Measurements from ENCODE around the gene CLCN4. TPM values are rescaled to one million over a fixed set of nuclear protein-coding genes. Genes with fewer than 3 reads are reported as not detected.

Gene CLCN4
- total RNA-seq, 1 experiment from 2014 or later: 6.9 TPM

DNA sequence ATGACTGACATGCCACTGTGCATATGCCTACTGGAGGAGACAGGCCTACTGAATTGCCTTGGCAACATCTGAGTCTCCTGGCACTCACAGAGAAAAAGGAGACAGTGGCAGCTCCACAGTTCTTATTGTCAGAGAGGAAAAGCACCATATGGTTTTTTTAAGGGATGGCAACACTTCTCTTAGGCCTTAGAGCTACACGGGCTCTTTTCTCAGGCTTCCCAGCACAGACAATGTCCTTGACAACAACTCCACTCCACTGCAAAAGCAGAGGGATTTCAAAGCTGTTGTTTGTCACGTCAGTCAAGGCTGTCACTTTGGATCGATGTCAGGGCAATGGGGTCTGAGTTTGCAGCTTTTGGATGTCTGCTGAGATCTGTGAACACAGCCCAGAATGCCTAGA, 4.7 kb upstream of the CLCN4 start:
- Histone ChIP-seq H3K4me1 (ENCODE audit: insufficient read depth, low read length) (no peaks in the 10 kb centered on the region; the same call in 1 of the 2 replicates), H2BK20ac (ENCODE audit: low read depth, low read length, poor library complexity, severe bottlenecking) (no peak overlapping the region), H3K14ac (ENCODE audit: insufficient read depth, low read length) (no peak overlapping the region), H3K27me3 (ENCODE audit: insufficient read depth, low read length) (no peaks in the 10 kb centered on the region), H3K9ac (ENCODE audit: extremely low read depth, insufficient read length, low read length) (no peak overlapping the region), H3K4me2 (ENCODE audit: insufficient read depth, insufficient read length, low read length) (no peak overlapping the region), H3K56ac (ENCODE audit: insufficient read length, low read depth, low read length) (no peak overlapping the region), H3K79me2 (ENCODE audit: insufficient read depth, low read length) (no peaks in the 10 kb centered on the region), H2BK5ac (ENCODE audit: insufficient read length, low read length) (no peak overlapping the region), H4K8ac (replicated peaks; ENCODE audit: insufficient read length, low read depth, low read length) (no peak overlapping the region), H3K27ac (ENCODE audit: insufficient read length, low read depth, low read length) (no peak overlapping the region), H3K18ac (ENCODE audit: insufficient read length, low read depth, low read length) (no peak overlapping the region), H4K20me1 (ENCODE audit: control insufficient read depth, insufficient read depth, insufficient read length) (no peaks in the 10 kb centered on the region), H3K4ac (ENCODE audit: low read depth, low read length) (no peak overlapping the region), H3T11ph (ENCODE audit: low read length) (no peak overlapping the region), H4K5ac (ENCODE audit: insufficient read length, low read depth, low read length) (no peak overlapping the region), H2BK12ac (ENCODE audit: insufficient read length, low read depth, low read length) (no peak overlapping the region), H2BK15ac (ENCODE audit: low read depth, low read length) (no peak overlapping the region), H3K23ac (ENCODE audit: insufficient read length, low read depth, low read length) (no peak overlapping the region), H3K9me3 (ENCODE audit: control insufficient read depth, low read depth, low read length) (no peaks in the 10 kb centered on the region), H2AK5ac (ENCODE audit: insufficient read length, low read length) (no peak overlapping the region), H2BK120ac (ENCODE audit: low read depth, low read length, poor library complexity, severe bottlenecking) (no peak overlapping the region), H2AFZ (ENCODE audit: low read length) (no peak overlapping the region), H3K79me1 (ENCODE audit: insufficient read depth, low read depth, low read length, poor library complexity, severe bottlenecking) (no peaks in the 10 kb centered on the region), H3K23me2 (ENCODE audit: insufficient read length, low read depth, low read length, poor library complexity, severe bottlenecking) (no peaks in the 10 kb centered on the region), H4K91ac (ENCODE audit: insufficient read length, low read depth, low read length) (no peak overlapping the region)
- WGBS (ENCODE audit: extremely low coverage, insufficient read length, low lambda C conversion rate): no CpG with 5 or more reads among the region's 3 CpGs
- H3K36me3 Mint-ChIP-seq (ENCODE audit: insufficient read depth in 1 of 3, low read depth in 3 of 3): peaks cover 0 to 3% (median 0%) of the 10 kb centered on the region in 3 experiments; a peak in 4 of 7 replicates
- H3K27me3 Mint-ChIP-seq (ENCODE audit: low read depth): no peaks in the 10 kb centered on the region
- peaks cover 43 to 51% of the 10 kb centered on the region in 2 experiments for H3K9me3 Mint-ChIP-seq
- peaks cover 6 to 10% of the 10 kb centered on the region in 2 experiments for H3K4me1 Mint-ChIP-seq
- TF ChIP-seq, protein P1, sequence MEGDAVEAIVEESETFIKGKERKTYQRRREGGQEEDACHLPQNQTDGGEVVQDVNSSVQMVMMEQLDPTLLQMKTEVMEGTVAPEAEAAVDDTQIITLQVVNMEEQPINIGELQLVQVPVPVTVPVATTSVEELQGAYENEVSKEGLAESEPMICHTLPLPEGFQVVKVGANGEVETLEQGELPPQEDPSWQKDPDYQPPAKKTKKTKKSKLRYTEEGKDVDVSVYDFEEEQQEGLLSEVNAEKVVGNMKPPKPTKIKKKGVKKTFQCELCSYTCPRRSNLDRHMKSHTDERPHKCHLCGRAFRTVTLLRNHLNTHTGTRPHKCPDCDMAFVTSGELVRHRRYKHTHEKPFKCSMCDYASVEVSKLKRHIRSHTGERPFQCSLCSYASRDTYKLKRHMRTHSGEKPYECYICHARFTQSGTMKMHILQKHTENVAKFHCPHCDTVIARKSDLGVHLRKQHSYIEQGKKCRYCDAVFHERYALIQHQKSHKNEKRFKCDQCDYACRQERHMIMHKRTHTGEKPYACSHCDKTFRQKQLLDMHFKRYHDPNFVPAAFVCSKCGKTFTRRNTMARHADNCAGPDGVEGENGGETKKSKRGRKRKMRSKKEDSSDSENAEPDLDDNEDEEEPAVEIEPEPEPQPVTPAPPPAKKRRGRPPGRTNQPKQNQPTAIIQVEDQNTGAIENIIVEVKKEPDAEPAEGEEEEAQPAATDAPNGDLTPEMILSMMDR (conservative IDR thresholded peaks at IDR 0.05): no peak
- H3K4me3 Mint-ChIP-seq: no peak overlapping the region
- H3K27ac Mint-ChIP-seq: no peak overlapping the region
- no peak for DNase-seq
